Thyroid gland (tissue), 4 donors: Measurements from ENCODE around the gene TXNDC2. TPM values are rescaled to one million over a fixed set of nuclear protein-coding genes. Genes with fewer than 3 reads are reported as not detected.
A peak's percentile ranks its signal among the peaks of the same experiment; 100 is the strongest.

Source experiments
- DNase-seq, 2 donors: peaks; one replicate each; pipeline ENCODE4 v3.0.0-alpha.2; 2019
- H3K27ac ChIP-seq, 3 donors: fragments of 200-600 bp; sonication (generic); 1 replicate in 2 of 3; 2 replicates in 1 of 3; pipeline ENCODE4 v1.5.1; 2016 to 2019; ENCODE audit warnings: mild to moderate bottlenecking in 1 of 3, moderate library complexity in 1 of 3
- H3K27me3 ChIP-seq: fragments of 200-600 bp; sonication (generic); one replicate; pipeline ENCODE4 v1.5.1; 2019
- H3K36me3 ChIP-seq, 2 donors: fragments of 200-600 bp; sonication (generic); one replicate each; pipeline ENCODE4 v1.5.1; 2016 to 2019
- H3K4me1 ChIP-seq, 2 donors: fragments of 200-600 bp; sonication (generic); one replicate each; pipeline ENCODE4 v1.5.1; 2017 to 2019
- H3K4me3 ChIP-seq, 3 donors: fragments of 200-600 bp; sonication (generic); replicated peaks in 1 of 3; 1 replicate in 2 of 3; 2 replicates in 1 of 3; pipeline ENCODE4 v1.5.1; 2016; ENCODE audit warnings: mild to moderate bottlenecking in 1 of 3
- H3K9me3 ChIP-seq: fragments of 200-600 bp; sonication (generic); one replicate; pipeline ENCODE4 v1.5.1; 2017
- CTCF ChIP-seq, 6 experiments: fragments of 200-600 bp in 3 of 6; fragments of 450-650 bp in 3 of 6; sonication (generic) in 3 of 6; IDR thresholded peaks; one replicate each; pipeline ENCODE4 v1.5.1; 2016 to 2019; ENCODE audit warnings: antibody characterized with exemption in 6 of 6, mild to moderate bottlenecking in 2 of 6, inconsistent platforms in 1 of 6, moderate library complexity in 1 of 6
- POLR2A ChIP-seq, 2 donors: fragments of 450-650 bp; IDR thresholded peaks; one replicate each; pipeline ENCODE4 v1.6.1; 2017; ENCODE audit warnings: antibody characterized with exemption in 2 of 2, mild to moderate bottlenecking in 2 of 2, moderate library complexity in 1 of 2
- WGBS, 2 donors: methylation state at CpG; one replicate each; pipeline ENCODE4 v1.1.5; 2017; 5-methylcytosine and 5-hydroxymethylcytosine counted together
- intact Hi-C: fragments of 100-400 bp; cut with DNase I; formaldehyde crosslinking; loops from one replicate; pipeline ENCODE4 v1.15.1; 2023
- total RNA-seq, 4 donors: library from RNA; depleted of rRNA; stranded (reverse); fragments of >200 nt; gene quantifications; one replicate each; pipeline ENCODE4 v1.2.3, GENCODE V29; 2016

The TXNDC2 gene
- total RNA-seq, 4 donors from 2014 or later: not detected

GRCh38 chr18:9842448-9842847, 43.3 kb upstream of the TXNDC2 start:
- no peaks in the 10 kb centered on the region for H3K27me3 ChIP-seq
- no peaks in the 10 kb centered on the region for H3K9me3 ChIP-seq
- intact Hi-C loops: no loop called here
- no peak overlapping the region for H3K27ac ChIP-seq
- peaks cover 35 to 40% of the 10 kb centered on the region in 2 donors for H3K4me1 ChIP-seq
- DNase-seq: no peak
- H3K36me3 ChIP-seq: no peaks in the 10 kb centered on the region
- H3K4me3 ChIP-seq: no peak overlapping the region
- WGBS, 2 donors: 98 to 100% methylated on average over 4 to 6 of the region's 6 CpGs
- TF ChIP-seq POLR2A (IDR thresholded peaks at IDR 0.05) (no peak), CTCF (IDR thresholded peaks at IDR 0.05) (no peak)

- peaks cover 39 to 46% of the 10 kb centered on the region in 2 donors for H3K4me1 ChIP-seq
- no peaks in the 10 kb centered on the region for H3K36me3 ChIP-seq
- intact Hi-C loops: no loop called here
- peak overlapping the region in 2 of 3 donors; percentile 44 to 65 for H3K27ac ChIP-seq
- no peaks in the 10 kb centered on the region for H3K27me3 ChIP-seq
- TF ChIP-seq CTCF (IDR thresholded peaks at IDR 0.05): no peak
- TF ChIP-seq POLR2A (IDR thresholded peaks at IDR 0.05): no peak
- no peak for DNase-seq
- WGBS, 2 donors: 82 to 91% methylated on average over 3 of the region's 3 CpGs
- H3K9me3 ChIP-seq: no peaks in the 10 kb centered on the region
- no peak overlapping the region for H3K4me3 ChIP-seq
These were observed 40.5 kb upstream of the TXNDC2 start for GRCh38 chr18:9845256-9845655.

- intact Hi-C loops: no loop called here
- TF ChIP-seq POLR2A (IDR thresholded peaks at IDR 0.05): no peak
- no peak for TF ChIP-seq CTCF (IDR thresholded peaks at IDR 0.05)
- DNase-seq: no peak
These were observed 39.4 kb upstream of the TXNDC2 start for GRCh38 chr18:9846162-9846925.

GRCh38 chr18:9848170-9848879, 37.4 kb upstream of the TXNDC2 start:
- intact Hi-C loops: no loop called here
- no peaks in the 10 kb centered on the region for H3K9me3 ChIP-seq
- no peaks in the 10 kb centered on the region for H3K36me3 ChIP-seq
- peak overlapping the region in 2 of 3 donors; percentile 60 to 78 for H3K27ac ChIP-seq
- 73 to 77% methylated on average over 5 of the region's 5 CpGs for WGBS, 2 donors
- no peak for DNase-seq
- H3K27me3 ChIP-seq: no peaks in the 10 kb centered on the region
- H3K4me3 ChIP-seq: no peak overlapping the region
- TF ChIP-seq CTCF (IDR thresholded peaks at IDR 0.05) (no peak), POLR2A (IDR thresholded peaks at IDR 0.05) (no peak)
- H3K4me1 ChIP-seq: peaks cover 39 to 48% of the 10 kb centered on the region in 2 donors

More at GRCh38 chr18:9846162-9846925, 39.4 kb upstream of the TXNDC2 start:
- H3K36me3 ChIP-seq: no peaks in the 10 kb centered on the region
- no peaks in the 10 kb centered on the region for H3K27me3 ChIP-seq
- WGBS, 2 donors: 60 to 64% methylated on average over 10 of the region's 10 CpGs
- H3K9me3 ChIP-seq: no peaks in the 10 kb centered on the region
- no peak overlapping the region for H3K4me3 ChIP-seq
- H3K27ac ChIP-seq: peak overlapping the region; percentile 16 to 71 (median 56)
- peaks cover 39 to 48% of the 10 kb centered on the region in 2 donors for H3K4me1 ChIP-seq
